HL-60/S4 (cell line): Measurements from ENCODE around the gene WNT5A.

Source experiments
- in situ Hi-C: fragments of 300-500 bp; cut with MboI; formaldehyde crosslinking; loops from 2 replicates; pipeline ENCODE4 v1.14.3; 2022; ENCODE audit warnings: low sequenced_read_pairs

Gene WNT5A

DNA sequence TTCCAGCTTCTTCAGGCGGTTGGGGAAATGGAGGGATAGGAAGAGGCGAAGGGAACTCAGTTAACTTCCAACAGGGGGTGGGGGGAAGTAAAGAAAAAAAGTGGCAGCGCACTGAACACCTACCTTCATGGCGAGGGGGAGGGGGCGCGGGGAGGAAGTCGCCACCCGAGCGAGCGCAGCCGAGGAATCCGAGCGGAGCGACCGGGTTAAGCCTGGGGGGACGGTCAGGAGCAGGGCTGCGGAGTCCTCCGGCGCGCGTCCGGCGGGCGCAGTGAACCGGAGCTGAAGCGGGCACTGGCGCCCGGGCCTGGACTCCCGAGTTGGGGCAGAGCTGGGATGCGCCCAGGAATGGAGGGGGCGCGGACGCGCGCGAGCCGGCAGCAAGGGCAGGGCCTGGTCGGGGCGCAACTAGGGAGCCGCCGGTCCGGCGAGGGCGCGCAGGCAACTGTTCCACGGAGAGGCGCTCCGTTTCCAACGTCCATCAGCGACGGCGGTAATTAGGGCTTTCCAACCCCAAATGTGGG lies at the start of gene WNT5A:
WNT5A (minus strand) TSS at position 450 of the 524 bp plus-strand sequence; CDS start at position 129, 321 bp downstream.
- in situ Hi-C loops: no loop called here

DNA sequence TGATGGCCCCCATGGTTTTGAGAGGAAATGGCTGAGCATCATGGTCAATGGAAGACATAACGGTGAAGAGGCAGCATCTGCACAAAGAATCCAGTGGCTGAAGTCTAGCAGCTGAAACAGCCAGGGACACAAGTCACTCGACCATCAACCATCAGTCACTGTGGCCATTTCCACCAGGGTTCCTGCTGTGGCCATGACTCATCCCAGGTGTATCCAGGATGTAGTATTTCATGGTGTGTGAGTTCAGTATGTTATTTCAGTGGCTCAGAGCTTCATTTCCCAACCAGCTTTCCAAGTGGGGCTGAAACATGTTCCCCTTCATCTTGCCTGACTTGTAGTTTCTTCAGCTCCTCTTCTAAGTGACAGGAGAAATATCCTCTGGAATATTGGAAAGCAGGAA lies 47.8 kb upstream of the WNT5A start:
- in situ Hi-C loops: no loop called here

DNA sequence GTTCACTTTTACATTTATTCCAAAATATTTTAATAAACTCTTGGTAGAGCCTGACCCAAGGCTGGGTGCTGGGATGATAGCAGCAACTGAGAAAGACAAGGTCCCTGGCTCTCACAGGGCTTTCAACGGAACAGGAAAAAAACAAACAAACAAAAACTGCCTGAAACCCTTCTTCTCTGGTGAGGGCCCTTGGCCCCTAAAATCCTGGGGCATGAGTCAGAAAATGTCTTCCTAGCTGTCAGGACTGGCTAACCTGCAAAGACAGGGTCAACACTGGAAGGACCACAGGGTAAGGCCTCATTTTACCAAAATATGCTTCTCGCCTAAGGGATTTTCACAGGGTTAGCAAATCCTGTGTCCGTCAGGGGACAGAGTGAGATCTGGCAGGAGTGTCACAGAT lies 45.7 kb upstream of the WNT5A start:
- in situ Hi-C loops: no loop called here

DNA sequence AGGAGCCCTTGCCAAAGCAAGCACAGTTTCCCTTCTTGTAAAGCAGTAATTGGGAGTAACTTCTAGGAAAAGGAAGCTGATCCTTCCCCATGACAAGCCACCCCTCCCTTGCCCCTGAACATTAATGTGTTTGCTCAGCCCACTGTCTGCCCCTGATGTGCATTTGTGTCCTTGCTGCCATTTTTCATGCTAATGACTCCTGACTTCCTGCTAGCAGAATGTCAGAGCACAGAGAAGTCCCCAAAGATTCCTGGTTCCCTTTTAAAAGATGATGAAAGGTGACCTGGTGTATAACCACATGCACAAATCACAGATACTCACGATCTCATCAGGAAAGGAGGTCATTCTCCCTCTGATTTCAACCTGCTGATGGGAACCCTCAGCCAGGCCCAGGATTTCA lies 44.2 kb upstream of the WNT5A start:
- in situ Hi-C loops: no loop called here

DNA sequence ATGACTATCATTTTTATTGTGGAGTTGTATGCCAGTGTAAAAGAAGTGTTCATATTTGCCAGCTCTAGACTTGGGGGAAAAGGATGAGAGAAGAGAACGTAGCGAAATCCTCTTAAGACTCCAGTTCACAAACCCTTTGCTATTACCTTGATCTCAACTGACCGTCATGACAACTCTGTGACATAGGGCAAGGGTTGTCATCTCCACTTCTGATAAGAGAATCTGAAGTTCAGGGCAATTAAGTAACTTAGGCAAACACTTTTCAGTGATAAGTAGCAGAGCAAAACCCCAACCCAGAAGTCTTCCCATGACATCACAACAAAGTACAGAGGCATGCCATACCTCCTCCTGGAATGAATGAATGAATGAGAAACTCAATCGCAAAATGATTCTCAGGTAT lies 40.3 kb upstream of the WNT5A start:
- in situ Hi-C loops: no loop called here

DNA sequence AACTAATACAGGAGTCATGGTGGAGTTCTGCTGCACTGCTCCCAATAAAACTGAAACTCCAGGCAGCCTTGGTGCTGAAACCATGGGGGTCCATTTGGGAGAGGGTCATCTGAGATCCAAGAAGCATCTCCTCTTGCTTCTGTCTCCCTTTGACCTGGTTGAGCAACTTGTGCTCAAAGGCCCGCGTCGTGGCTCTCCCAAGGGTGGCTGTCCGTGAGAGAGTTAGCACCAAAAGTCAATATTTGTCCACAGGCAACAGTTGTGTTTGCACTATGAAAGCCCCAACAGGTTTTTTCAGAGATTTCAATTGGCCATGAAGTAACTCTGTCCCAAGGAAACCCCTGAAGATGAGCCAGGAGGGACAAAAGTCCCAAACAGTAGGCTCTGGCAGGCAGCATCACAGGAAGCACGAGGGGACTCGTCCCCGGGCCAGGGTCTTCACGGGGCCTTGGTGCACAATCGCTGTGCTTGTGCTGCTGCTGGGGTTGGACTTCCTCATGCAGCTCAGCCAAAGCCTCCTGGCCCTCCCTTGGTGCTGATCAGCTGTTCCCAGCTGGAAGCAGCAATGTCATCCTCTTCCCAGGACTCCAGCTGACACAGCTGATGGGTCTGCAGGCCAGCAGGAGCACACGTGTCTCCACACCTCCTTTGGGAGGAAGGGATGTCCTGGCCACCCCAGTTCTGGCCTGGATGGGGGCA lies 39.4 kb upstream of the WNT5A start:
- in situ Hi-C loops: no loop called here

DNA sequence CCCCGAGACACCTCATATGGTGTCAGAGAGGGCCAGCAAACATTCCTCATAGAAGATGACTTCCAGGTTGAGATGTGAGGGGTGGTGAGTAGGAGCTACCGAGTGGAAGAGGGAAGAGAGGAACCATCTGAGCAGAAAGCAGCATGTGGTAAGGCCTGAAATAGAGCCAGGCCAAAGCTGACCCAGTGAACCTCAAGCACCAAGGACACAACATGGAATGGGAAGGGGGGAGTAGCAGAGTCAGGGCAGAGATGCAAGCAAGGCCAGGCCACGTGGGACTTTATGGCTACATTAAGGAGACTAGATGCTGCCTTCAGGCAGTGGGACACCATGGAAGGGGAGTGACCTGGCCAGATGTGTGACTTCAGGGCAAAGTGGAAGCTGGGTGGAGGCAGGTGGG lies 38.3 kb upstream of the WNT5A start:
- in situ Hi-C loops: no loop called here

DNA sequence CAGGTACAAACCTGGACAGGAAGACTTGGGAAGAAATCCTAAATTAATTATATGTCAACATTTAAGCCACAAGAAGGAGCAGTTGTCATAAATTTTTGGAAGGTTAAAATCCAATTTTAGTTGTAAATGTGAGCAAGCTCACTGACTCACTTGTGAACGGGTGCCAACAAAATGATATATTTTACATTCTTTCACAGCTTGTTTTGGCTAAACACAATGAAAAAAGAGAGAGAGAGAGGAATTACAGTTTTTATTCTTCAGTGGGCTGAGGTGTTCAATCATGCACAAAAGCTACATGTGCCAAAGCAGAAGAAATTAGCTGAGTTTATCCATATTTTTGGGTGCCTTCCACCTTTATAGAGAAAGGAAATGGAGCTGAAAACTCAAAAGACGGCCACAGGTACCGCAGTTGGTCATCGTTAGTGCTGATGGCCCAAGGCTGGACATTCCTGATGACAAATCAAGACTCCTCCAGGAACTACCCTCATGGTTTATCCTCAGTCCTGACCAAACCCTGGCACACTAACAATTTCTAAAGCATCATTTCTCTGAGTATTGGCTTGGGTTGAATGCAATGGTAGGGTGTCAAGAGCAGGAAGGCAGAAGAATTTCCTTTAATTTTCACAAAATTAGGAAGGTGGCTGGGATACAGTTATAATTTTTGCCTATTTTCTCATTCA lies 37.6 kb upstream of the WNT5A start:
- in situ Hi-C loops: no loop called here

DNA sequence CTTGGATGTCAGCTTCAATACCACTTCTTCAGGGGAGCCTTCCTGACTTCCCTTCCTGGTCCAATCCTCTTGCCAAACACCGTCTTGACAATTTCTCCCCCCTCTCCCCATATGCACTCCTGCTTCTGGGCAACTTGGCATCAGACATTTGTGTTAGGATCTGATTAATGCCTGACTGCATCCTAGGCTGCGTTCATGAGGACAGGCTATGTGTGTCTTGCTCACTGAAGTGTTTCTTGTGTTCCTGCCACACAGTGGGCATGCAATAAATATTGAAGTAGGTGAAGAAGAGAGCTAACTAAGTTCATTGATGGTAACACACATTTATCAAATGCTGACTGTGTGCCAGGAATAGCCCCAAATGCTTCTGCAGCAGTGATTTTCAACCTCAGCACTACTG lies 36.4 kb upstream of the WNT5A start:
- in situ Hi-C loops: no loop called here

DNA sequence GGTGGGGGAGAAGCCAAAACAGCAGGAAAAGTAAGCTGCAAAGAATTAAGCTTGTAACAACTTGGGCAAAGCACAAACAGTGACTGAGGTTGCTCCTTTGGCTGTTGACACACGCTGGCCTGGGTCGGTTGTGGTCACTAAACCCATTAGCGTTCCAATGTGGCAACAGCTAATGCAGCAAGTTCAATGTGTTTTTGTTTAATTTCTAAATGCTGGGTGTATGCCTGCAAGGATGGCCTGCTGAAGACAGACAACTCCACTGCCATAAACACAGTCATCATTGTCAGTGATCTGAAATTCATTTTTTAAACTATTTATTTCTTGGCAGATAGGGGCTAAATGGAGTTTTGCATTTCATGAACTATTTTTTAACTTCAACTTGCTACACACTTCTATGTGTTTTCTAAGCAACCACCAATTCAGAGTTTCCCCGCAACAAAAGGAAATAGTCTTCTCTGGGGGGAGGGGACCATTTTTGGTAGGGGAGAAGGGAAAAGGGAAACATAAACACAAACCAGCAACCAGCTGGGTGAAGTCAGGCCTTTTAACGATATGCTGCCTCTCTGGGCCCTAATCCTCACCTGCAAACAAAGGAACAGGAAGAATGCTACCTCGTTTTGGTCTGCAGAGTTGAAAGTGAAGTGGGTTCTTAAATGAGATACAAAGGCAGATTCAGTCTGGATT lies 34.8 kb upstream of the WNT5A start:
- in situ Hi-C loops: no loop called here

DNA sequence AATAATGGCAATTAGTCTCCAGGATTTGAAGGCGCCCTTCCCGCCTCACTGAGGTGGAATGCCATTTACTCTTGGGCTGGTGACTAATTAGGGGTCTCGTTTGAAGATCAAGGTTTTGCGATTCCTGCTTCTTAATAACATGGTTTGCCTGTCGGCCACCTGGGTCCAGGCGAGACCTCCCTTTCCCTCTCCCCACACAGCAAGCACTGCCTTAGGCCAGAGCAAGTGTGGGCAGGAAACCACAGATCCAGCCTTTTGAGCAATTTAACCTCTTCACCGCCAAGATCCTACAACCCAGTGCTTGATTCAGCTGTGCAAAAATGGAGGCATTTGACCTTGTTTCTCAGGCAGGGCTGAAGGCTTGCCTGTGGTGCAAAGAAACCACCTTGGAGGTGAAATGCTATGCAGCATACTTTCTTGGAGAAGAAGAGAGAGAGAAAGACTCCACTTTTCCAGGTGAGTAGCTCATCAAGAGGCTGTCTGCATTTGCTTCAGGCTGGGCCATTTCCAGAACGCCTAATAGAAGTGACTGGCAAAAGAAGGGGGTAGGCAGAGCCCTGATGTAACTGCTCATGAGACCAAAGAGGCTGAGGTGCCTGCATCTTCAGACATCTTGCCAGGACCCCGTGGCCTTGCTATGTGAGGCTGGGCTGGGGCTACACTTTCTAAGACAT lies 34.1 kb upstream of the WNT5A start:
- in situ Hi-C loops: no loop called here

DNA sequence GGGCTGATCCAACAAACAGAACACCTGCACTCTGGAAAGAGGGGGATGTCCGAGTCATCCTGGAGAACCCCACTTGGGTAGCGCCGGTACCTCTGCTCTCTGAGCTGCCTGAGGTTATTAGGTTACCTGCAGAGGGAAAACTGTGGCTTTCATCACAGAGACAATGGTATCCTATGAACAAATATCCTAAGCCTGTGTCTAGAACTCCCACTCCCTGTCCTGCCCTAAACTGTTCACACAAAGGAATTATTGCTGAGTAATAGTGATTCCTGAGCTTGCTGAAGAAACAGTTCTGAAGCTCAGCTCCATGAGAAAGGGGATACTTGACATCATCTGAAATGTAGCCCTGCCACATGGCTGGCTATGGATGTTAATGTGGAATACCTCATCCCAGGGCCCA lies 31.9 kb upstream of the WNT5A start:
- in situ Hi-C loops: no loop called here

DNA sequence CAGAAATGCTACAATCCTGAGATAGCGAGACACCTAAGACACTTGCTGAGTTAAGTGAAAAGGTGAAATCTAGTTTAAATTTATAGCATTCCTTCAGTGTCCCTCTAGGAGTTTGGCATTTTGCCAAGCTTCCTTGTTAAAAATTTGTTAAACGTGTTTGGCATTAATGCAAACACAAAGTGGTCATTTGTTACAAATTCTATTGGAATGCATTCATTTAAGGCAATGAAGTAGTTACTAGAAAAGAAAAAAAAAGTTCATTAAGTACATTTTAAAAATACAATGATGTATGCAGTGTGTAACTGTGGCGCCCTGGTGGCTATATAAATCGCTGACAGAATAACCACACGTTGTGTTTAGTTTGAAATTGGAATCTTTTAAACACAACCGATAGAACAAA lies 31.3 kb upstream of the WNT5A start:
- in situ Hi-C loops: no loop called here

DNA sequence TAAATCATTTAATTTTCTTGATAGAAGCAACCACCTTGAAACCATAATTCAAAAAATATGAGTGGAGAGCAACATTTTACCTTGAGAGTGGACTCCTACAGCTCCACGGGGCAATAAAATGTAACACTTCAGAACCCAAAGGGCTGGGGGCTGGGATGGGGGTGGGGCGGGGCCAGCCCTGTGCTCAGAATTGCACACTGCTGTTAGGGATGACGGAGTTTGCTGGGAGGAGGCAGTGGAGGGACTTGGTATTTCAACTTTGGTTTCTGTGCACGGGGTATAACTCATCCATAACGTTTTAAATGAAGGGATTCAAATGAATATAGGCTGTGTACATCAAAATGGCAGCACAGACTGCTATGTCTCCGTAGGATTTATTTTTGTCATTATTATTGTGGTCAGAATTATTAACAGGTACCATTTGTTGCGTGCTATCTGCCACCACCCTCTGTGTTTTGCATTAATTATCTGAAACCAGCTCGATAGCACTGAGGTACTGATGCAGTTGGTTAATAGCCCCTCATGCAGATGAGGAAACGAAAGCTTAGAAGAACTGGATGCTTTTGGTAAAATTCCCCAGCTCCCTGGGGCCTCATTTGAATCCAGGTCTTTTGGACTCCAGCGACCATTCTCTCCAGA lies 29.4 kb upstream of the WNT5A start:
- in situ Hi-C loops: no loop called here

DNA sequence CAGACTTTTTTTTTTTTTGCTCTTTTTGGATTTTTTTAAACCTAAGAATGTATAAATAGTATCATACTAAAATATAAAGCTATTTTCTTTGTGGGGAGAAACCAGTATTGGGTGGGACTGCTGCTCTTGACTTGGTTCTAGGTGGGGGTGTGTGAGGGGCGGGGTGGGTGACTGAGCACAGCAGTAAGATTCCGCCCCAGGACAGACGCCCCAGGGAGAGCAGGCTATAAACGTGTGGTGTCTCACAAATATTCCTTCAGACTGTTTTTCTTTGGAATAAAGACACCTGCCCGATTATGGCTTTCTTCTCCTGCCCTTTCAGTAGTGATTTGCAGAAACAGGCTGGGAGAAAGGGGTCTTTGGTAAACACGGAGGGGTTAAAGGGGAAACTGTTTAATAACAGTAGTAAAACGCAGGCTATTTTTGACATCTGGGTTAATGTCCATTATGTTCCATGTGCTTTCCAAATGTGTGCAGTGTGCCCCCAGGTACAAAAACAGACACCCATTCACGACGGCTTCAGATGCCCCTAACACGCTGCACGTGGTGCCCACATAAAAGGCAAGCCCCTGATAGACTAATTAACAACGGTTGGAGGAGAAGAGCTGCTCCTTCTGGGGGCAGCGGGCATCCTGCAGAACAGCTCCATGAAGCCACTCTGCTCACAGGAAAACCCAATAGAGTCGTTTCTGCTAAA lies 28.6 kb upstream of the WNT5A start:
- in situ Hi-C loops: no loop called here

DNA sequence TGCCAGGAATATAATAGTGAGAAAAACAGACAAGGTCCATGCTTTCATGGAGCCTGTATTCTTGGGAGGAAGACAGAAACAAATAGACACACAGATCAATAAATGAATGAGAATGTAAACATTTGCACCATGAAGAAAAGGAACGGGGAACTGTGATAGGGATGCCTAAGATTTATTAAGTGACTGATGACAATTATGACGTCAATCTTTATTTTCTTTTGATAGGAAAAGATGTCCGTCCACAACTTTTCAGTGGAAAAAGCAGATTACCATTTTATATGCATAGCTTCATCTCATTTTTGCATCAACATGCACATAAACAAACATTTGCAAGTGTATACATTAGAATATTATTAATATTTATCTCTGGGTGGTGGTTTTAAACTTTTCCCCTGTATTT lies 27.9 kb upstream of the WNT5A start:
- in situ Hi-C loops: no loop called here

DNA sequence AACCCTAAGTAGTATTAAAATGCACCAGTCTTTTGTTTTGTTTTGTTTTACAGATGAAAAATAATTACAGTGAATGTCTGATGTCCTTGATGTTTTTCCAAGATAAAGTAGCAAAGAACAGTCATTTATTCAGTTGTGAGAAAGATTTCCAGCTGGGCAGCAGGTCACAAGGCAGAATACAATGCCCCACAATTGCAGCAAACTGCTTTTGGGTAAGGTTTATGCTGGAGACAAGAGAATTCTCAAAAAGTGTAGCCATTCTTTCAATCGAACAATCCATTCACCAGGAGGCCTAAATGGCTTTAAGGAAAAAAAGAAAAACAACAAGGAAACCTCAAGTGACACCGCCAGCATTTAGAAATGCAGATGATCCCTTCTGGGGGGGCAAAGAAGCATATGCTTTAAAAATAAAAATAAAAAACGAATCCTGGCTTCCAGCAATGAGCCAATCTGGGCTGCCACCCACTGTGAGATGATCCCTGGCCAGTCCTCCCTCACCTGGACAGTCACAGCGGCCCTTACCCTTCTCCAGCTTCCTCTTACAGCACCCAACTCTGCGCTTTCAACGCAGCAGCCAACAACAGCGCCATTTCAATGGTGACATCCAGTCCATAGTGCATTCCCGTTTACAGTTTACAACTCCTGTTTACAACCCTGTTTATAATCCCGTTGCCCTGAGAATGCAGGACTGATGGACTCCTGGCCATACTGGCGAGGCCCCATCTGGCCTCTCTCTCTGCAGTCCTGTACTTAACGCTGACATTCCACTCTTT lies 25.7 kb upstream of the WNT5A start:
- in situ Hi-C loops: no loop called here

DNA sequence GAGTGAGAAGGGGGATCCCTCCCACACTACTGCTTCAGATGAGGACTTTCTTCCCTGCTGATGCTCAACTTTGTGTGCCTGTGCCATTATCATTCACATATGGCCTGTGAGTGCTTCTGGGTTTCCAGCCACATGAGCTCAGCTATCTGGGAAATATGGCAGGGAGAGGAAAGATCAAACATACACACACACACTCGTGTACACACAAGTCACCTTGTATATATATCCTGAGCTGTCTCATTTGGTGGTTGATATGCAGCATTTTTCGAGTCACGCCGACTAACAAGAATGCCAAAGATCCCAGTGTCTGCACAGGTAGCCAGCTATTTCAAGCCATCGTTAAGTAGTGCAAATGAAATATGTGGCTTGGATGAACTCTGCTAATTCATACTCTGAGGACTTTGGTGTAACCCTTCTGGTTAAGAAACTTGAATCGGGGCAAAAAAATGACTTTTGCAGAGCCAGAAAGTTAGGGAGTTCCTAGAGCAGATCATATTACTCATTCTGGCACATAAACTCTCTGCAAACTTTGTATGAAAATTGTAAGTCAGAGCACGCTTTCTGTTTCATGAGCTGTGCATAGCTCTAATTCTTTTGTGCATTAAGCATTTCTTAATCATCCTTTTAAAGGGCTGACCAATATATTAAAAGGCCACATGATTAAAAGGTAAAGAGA lies 24.9 kb upstream of the WNT5A start:
- in situ Hi-C loops: no loop called here

DNA sequence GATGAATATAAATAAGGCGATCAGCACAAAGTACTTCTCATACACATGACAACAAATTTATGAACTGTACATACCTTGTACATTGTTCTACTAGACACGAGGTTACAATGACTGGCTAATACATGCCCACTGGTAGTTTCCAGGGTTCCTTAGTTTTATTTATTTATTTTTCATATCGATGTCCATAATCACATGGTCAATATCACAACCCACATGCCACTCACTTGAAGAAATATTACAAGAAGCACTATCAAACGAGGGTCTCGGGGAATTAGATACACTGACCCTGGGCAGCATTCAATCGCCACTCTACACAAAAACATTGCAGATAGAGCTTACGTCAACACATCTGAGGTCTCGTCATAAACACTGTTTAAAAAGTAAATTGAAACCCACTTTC lies 21.2 kb upstream of the WNT5A start:
- in situ Hi-C loops: no loop called here
